Renal cortex interstitium (tissue), 11 donors: ENCODE results near the gene AKNA. TPM values are rescaled to one million over a fixed set of nuclear protein-coding genes. Genes with fewer than 3 reads are reported as not detected.
A peak's percentile ranks its signal among the peaks of the same experiment; 100 is the strongest.
"Not testable (repeated sequence)": the region's sequence is repeated elsewhere in the genome, so short reads cannot be mapped to it uniquely, and the experiment has no call there.

Source experiments
- DNase-seq, 11 donors: peaks; one replicate each; pipeline ENCODE4 v3.0.0-alpha.2; 2013; ENCODE audit warnings: low read depth in 9 of 11, low spot score in 4 of 11; ENCODE audit errors: extremely low read depth in 1 of 11
- polyA plus RNA-seq, 3 donors: library from polyadenylated mRNA; unstranded; fragments of 120-200 nt; gene quantifications; one replicate each; pipeline ENCODE4 v1.2.1, GENCODE V29; 2013; ENCODE audit not compliant: insufficient read length in 3 of 3

Gene AKNA
- polyA plus RNA-seq, 3 donors: 10.7 to 14.2 (median 13.3) TPM

GRCh38 chr9:114348261-114348905 is 39.4 kb downstream of the AKNA start:
- no peak for DNase-seq

- DNase-seq: no peak
Measured at GRCh38 chr9:114347675-114348074, 40.1 kb downstream of the AKNA start.

GRCh38 chr9:114346146-114346545 is 41.6 kb downstream of the AKNA start:
- DNase-seq: no peak

- no peak for DNase-seq
Measured at GRCh38 chr9:114345493-114346065, 42.2 kb downstream of the AKNA start.

- no peak for DNase-seq
Measured at GRCh38 chr9:114344692-114345091, 43.1 kb downstream of the AKNA start.

- no peak for DNase-seq
Measured at GRCh38 chr9:114344188-114344566, 43.6 kb downstream of the AKNA start.

GRCh38 chr9:114343471-114344187 is 44.2 kb downstream of the AKNA start:
- no peak for DNase-seq

GRCh38 chr9:114342755-114343440 is 44.9 kb downstream of the AKNA start:
- no peak for DNase-seq

GRCh38 chr9:114341991-114342390 is 45.8 kb downstream of the AKNA start:
- DNase-seq: no peak

- DNase-seq: no peak
Measured at GRCh38 chr9:114341152-114341830, 46.5 kb downstream of the AKNA start.

- peak in 5 of 11 donors; percentile 4 to 27 (median 9) for DNase-seq
Measured at GRCh38 chr9:114339130-114339908, 48.5 kb downstream of the AKNA start.

GRCh38 chr9:114338187-114338586 is 49.6 kb downstream of the AKNA start:
- no peak for DNase-seq

GRCh38 chr9:114336699-114337395 is 50.9 kb downstream of the AKNA start:
- no peak for DNase-seq

GRCh38 chr9:114336157-114336556 is 51.6 kb downstream of the AKNA start:
- DNase-seq: no peak

GRCh38 chr9:114335745-114336144 is 52.0 kb downstream of the AKNA start:
- no peak for DNase-seq

- DNase-seq: no peak
Measured at GRCh38 chr9:114334490-114334889, 53.3 kb downstream of the AKNA start.

- DNase-seq: not testable (repeated sequence)
Measured at GRCh38 chr9:114333718-114334117, 54.1 kb downstream of the AKNA start.

- DNase-seq: not testable (repeated sequence)
Measured at GRCh38 chr9:114332474-114333040, 55.2 kb downstream of the AKNA start.
